Progenitor cell of endocrine pancreas (in vitro differentiated cells): ENCODE measurements around the gene SLC6A7. TPM values are rescaled to one million over a fixed set of nuclear protein-coding genes. Genes with fewer than 3 reads are reported as not detected.

Source experiments
- DNase-seq: peaks from one replicate; pipeline ENCODE4 v3.0.0; 2021; ENCODE audit warnings: low spot score; ENCODE audit not compliant: unreplicated experiment
- H3K27ac Mint-ChIP-seq: 2 replicates; pipeline ENCODE4 v1.8.0; 2021; ENCODE audit warnings: mild to moderate bottlenecking, moderate library complexity, mixed read lengths
- H3K27me3 Mint-ChIP-seq: 2 replicates; pipeline ENCODE4 v1.8.0; 2021; ENCODE audit warnings: mixed read lengths
- H3K36me3 Mint-ChIP-seq: 2 replicates; pipeline ENCODE4 v1.8.0; 2022; ENCODE audit warnings: mixed read lengths; ENCODE audit not compliant: insufficient read depth
- H3K4me1 Mint-ChIP-seq: 2 replicates; pipeline ENCODE4 v1.8.0; 2021; ENCODE audit warnings: low read depth, mixed read lengths
- H3K4me3 Mint-ChIP-seq: 2 replicates; pipeline ENCODE4 v1.8.0; 2021; ENCODE audit warnings: low read depth, mild to moderate bottlenecking, moderate library complexity, mixed read lengths
- H3K9me3 Mint-ChIP-seq: 2 replicates; pipeline ENCODE4 v1.8.0; 2021; ENCODE audit warnings: low read depth, mixed read lengths
- total RNA-seq: library from RNA; stranded (reverse); gene quantifications from 2 replicates; pipeline ENCODE4 v1.2.1, GENCODE V29; 2021
- TF ChIP-seq, protein P1 (sequence below): fragments of 200-600 bp; sonication (generic); IDR thresholded peaks from one replicate; pipeline ENCODE4 v1.5.0; 2021; ENCODE audit warnings: antibody characterized with exemption, mild to moderate bottlenecking; ENCODE audit not compliant: unreplicated experiment

SLC6A7 gene
- total RNA-seq, 1 donor from 2014 or later = not detected

DNA sequence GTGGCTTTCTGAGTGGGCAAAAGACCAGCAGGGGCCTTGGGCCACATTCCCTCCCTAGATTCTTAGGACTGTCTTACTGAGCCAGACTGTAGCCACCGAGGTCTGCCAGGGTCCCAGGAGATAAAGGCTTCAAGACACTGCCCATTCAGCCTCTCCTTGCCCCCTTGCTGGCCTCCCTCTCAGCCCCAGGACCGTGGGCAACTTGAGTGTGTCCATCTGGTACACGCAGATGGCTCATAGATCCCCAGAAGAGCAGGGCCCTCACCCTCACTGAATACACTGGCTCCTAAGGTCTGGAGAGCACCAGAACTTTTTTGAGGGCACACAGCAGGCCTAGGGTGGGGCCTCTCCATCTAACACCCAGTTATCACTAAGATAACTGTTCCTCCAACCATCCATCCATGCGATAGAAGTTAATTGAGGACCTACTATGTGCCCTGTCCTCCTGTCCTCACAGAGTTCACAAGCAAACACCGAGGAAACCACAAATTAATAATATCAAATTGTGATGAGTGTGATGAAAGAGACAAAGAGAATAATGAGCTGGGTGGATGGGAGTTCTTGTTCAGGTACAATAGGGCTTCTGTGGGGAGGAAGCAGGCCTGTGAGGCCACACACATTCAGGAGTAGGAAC, 29.3 kb upstream of the SLC6A7 start:
- no peak overlapping the region for H3K4me3 Mint-ChIP-seq
- peaks cover 34% of the 10 kb centered on the region for H3K27me3 Mint-ChIP-seq
- H3K27ac Mint-ChIP-seq = no peak overlapping the region
- no peak for DNase-seq
- TF ChIP-seq, protein P1, sequence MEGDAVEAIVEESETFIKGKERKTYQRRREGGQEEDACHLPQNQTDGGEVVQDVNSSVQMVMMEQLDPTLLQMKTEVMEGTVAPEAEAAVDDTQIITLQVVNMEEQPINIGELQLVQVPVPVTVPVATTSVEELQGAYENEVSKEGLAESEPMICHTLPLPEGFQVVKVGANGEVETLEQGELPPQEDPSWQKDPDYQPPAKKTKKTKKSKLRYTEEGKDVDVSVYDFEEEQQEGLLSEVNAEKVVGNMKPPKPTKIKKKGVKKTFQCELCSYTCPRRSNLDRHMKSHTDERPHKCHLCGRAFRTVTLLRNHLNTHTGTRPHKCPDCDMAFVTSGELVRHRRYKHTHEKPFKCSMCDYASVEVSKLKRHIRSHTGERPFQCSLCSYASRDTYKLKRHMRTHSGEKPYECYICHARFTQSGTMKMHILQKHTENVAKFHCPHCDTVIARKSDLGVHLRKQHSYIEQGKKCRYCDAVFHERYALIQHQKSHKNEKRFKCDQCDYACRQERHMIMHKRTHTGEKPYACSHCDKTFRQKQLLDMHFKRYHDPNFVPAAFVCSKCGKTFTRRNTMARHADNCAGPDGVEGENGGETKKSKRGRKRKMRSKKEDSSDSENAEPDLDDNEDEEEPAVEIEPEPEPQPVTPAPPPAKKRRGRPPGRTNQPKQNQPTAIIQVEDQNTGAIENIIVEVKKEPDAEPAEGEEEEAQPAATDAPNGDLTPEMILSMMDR = no peak
- no peaks in the 10 kb centered on the region for H3K9me3 Mint-ChIP-seq
- H3K4me1 Mint-ChIP-seq = peaks cover 10% of the 10 kb centered on the region
- no peaks in the 10 kb centered on the region for H3K36me3 Mint-ChIP-seq

DNA sequence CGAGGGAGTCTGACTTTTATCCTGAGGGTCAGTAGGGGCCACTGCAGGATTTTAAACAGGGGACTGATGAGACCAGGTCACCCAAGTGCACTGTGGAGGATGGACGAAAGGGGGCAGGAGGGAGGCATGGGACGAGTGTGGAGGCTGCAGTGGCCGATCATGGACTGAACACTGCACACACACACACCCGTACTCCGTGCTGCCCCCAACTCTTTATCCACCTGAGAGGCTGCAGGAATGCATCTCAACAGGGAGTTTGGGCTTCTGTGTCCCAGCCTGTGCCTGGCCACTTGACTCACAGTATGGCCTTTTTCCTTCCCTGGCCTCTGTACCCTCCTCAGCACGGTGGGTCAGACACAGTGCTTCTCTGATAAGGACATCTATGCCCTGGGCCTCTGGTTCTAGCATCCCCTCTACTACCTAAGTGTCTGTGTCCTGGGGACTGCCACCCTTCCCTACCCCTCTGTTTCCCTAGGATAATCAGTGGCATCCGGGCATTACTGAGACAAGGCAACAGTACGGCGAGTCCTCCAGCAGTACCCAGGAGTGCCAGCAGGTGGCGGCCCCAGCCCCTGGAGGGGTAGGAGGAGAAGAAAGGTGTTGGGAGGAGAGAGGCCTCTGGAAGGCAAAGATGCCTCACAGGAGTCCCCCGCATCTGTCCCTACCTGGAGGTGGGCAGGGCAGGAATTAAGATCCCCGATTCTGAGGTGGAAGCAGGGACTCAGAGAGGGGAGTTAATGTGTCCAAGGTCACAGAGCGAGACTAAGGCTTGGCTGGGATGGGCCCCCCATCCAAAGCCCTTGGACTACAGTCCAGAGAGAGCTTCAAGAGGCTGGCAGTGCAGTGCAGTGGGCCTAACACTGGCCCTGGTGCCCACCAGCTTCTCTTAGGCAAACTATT, 28.4 kb upstream of the SLC6A7 start:
- Mint-ChIP-seq H3K4me1 (peaks cover 9% of the 10 kb centered on the region), H3K27ac (no peak overlapping the region), H3K27me3 (peaks cover 35% of the 10 kb centered on the region)

DNA sequence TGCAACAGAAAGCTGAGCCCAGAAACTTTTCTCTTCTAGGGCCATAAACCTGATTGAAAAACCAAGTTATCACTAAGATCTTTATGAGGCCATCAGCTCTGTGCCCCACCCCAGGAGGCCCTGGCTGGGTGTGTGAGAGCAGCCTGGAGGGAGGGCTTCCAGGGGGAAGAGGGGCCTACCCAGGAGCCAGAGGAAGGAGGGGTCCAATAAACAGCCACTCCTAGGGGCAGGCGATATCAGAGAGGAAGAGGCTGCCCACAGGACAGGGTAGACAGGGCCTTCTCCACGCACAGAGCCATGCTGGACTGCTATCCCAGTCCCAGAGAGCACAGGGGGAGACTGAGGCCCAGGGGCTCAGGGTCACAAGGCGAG, 27.7 kb upstream of the SLC6A7 start:
- peak overlapping the region; percentile 10 for H3K27ac Mint-ChIP-seq
- H3K9me3 Mint-ChIP-seq = no peaks in the 10 kb centered on the region
- peaks cover 9% of the 10 kb centered on the region for H3K4me1 Mint-ChIP-seq
- no peak overlapping the region for H3K4me3 Mint-ChIP-seq
- H3K27me3 Mint-ChIP-seq = peaks cover 33% of the 10 kb centered on the region
- no peak for DNase-seq
- H3K36me3 Mint-ChIP-seq = no peaks in the 10 kb centered on the region
- TF ChIP-seq, protein P1 = no peak

More for the DNA sequence above, 28.4 kb upstream of the SLC6A7 start:
- no peaks in the 10 kb centered on the region for H3K9me3 Mint-ChIP-seq
- H3K36me3 Mint-ChIP-seq = no peaks in the 10 kb centered on the region
- DNase-seq = peak; percentile 84
- TF ChIP-seq, protein P1 = peak; percentile 86
- no peak overlapping the region for H3K4me3 Mint-ChIP-seq

DNA sequence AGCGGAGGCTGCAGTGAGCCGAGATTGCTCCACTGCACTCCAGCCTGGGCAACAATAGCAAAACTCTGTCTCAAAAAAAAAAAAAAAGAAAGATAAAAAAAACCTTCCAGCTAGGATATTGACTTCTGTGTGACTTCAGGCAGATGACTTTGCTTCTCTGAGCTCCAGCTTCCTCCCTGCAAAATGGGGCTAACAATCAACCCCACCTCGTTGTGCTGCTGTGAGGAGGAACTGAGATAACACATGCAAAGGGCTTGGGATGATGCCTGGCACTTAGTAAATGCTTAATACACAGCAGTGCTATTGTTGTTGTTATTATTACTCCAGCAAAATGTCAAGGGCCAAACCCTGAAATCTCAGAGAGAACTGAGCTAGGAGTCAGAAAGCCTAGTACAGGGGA, 26.8 kb upstream of the SLC6A7 start:
- Mint-ChIP-seq H3K9me3 (no peaks in the 10 kb centered on the region), H3K4me3 (no peak overlapping the region), H3K36me3 (peaks cover 2% of the 10 kb centered on the region), H3K27me3 (peaks cover 35% of the 10 kb centered on the region), H3K27ac (no peak overlapping the region), H3K4me1 (peaks cover 11% of the 10 kb centered on the region)
- TF ChIP-seq, protein P1 = no peak
- DNase-seq = no peak

DNA sequence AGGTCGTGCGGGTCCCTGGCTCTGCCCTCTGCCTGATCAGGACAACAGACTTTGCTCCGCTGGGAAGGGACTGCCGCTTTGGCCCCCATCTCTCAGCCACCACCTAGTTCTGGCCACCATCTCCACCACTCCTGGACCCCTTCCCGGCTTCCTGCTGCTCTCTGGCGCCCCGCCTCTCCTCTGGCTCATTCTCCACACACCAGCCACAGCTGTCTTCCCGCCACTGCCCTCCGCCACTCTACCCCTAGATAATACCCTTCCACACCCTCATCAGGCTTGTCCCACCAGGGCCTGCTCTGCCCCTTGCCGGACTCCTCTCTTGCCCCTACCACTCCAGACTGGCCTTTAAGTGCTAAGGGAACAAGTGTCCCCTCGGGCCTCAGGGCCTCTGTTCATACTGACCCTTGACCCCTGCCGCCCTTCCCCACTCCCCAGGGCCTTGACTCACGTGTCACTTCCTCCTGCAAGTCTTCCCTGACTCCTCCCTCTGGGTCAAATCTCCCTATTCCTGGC, 26.3 kb upstream of the SLC6A7 start:
- DNase-seq = no peak
- Mint-ChIP-seq H3K27me3 (peaks cover 40% of the 10 kb centered on the region), H3K9me3 (no peaks in the 10 kb centered on the region), H3K36me3 (peaks cover 2% of the 10 kb centered on the region), H3K27ac (no peak overlapping the region), H3K4me3 (no peak overlapping the region), H3K4me1 (peaks cover 11% of the 10 kb centered on the region)
- TF ChIP-seq, protein P1 = no peak
